Measurements from ENCODE around the gene ABHD15. TPM values are rescaled to one million over a fixed set of nuclear protein-coding genes. Genes with fewer than 3 reads are reported as not detected.

Gene ABHD15
- total and polyA plus RNA-seq, 2 donors (not counting 3 experiments of a cell fraction or from before 2014, with no cell fraction given), result 3.8 to 5.6 TPM

GRCh38 chr17:29571486-29571882 is 4.6 kb upstream of the ABHD15 start:
- TF ChIP-seq POLR2A (IDR thresholded peaks at IDR 0.05; ENCODE audit: low read depth, low read length) (no peak), GATA2 (IDR thresholded peaks at IDR 0.05; ENCODE audit: insufficient read depth, insufficient read length, low read depth, low read length) (no peak), JUN (IDR thresholded peaks at IDR 0.05; ENCODE audit: borderline replicate concordance, insufficient read depth, insufficient read length, low read depth) (no peak), EZH2 (IDR thresholded peaks at IDR 0.05; ENCODE audit: borderline replicate concordance, low read depth, low read length, severe bottlenecking) (no peak), CTCF (IDR thresholded peaks at IDR 0.05; ENCODE audit: extremely low read depth in 1 of 2, insufficient read depth in 1 of 2, low read depth in 1 of 2, low read length in 2 of 2) (no peak), MYC (IDR thresholded peaks at IDR 0.05; ENCODE audit: low read depth, low read length) (no peak), MAX (IDR thresholded peaks at IDR 0.05; ENCODE audit: insufficient read depth, insufficient read length) (no peak), POLR2AphosphoS5 (IDR thresholded peaks at IDR 0.05; ENCODE audit: insufficient read depth, low read depth, low read length) (no peak), FOS (IDR thresholded peaks at IDR 0.05; ENCODE audit: borderline replicate concordance, insufficient read depth, low read length) (no peak)
- H3K27me3 ChIP-seq (ENCODE audit: control insufficient read depth in 2 of 2, insufficient read depth in 2 of 2, low read length in 2 of 2), result no peaks in the 10 kb centered on the region
- H3K27ac ChIP-seq (ENCODE audit: insufficient read depth, low read depth, low read length), result no peak overlapping the region
- H3K9ac ChIP-seq (replicated peaks; ENCODE audit: extremely low read depth, insufficient read depth, low read length), result no peak overlapping the region
- no peaks in the 10 kb centered on the region for H3K79me2 ChIP-seq (ENCODE audit: control insufficient read depth, insufficient read depth, low read length)
- CTCF ChIA-PET, result interaction anchor here (0.9 to 8.8 kb wide), 6 partner anchors 8 to 201 kb away, joined by 3 to 105 read pairs (median 6); no protein-coding TSS in a partner anchor
- H3K4me3 ChIP-seq (replicated peaks in 1 of 3; ENCODE audit: insufficient read depth in 1 of 3, low read depth in 1 of 3, low read length in 3 of 3), result no peak overlapping the region
- DNase-seq (ENCODE audit: low read depth, low spot score), result no peak
- peaks cover under 1 to 29% of the 10 kb centered on the region in 2 experiments for H3K36me3 ChIP-seq (ENCODE audit: control insufficient read depth in 2 of 2, extremely low read depth in 1 of 2, insufficient read depth in 2 of 2, low read length in 2 of 2)
- no peak overlapping the region for H2AFZ ChIP-seq (ENCODE audit: low read depth, low read length)
- dilution Hi-C loops (cut with MboI; ENCODE audit: extremely low pct_ligation_motif_present, low sequenced_read_pairs), result no loop called here
- no TSS peak for BruUV-seq (replicated peaks)
- intact Hi-C loops (cut with micrococcal nuclease), result no loop called here
- POLR2A ChIA-PET, result no interaction called here
- H4K20me1 ChIP-seq (replicated peaks; ENCODE audit: control insufficient read depth, extremely low read depth, insufficient read depth, low read length), result no peaks in the 10 kb centered on the region
- no peaks in the 10 kb centered on the region for H3K9me1 ChIP-seq (replicated peaks; ENCODE audit: control insufficient read depth, extremely low read depth, insufficient read depth, low read length)
- H3K4me2 ChIP-seq (ENCODE audit: insufficient read depth, low read length), result no peak overlapping the region
- peaks cover 18% of the 10 kb centered on the region for H3K4me1 ChIP-seq (ENCODE audit: control insufficient read depth, extremely low read depth, insufficient read depth, low read length)
- no peaks in the 10 kb centered on the region for H3K9me3 ChIP-seq (replicated peaks; ENCODE audit: control insufficient read depth, insufficient read depth, low read length)
- FAIRE-seq, result no peak

Measured in endothelial cell of umbilical vein (primary cell).